WTC11 (cell line): ENCODE measurements around the gene GNA12.

Source experiments
- CREB1 ChIP-seq: sonication (generic); formaldehyde crosslinking; IDR thresholded peaks from 2 replicates; pipeline ENCODE4 v1.8.0; 2023; ENCODE audit warnings: mild to moderate bottlenecking, missing genetic modification reagents
- CTCF ChIP-seq: fragments of 200-600 bp; IDR thresholded peaks from 2 replicates; pipeline ENCODE4 v1.8.0; 2022; ENCODE audit warnings: antibody characterized with exemption
- GTF2I ChIP-seq: fragments of 250-450 bp; sonication (Bioruptor Pico); conservative IDR thresholded peaks from 2 replicates; pipeline ENCODE4 v1.4.0; 2021; ENCODE audit warnings: mild to moderate bottlenecking
- JAZF1 ChIP-seq: fragments of 250-450 bp; sonication (Bioruptor Pico); IDR thresholded peaks from 2 replicates; pipeline ENCODE4 v1.9.0; 2021; ENCODE audit warnings: moderate library complexity, mild to moderate bottlenecking, inconsistent platforms
- MAX ChIP-seq: sonication (generic); formaldehyde crosslinking; IDR thresholded peaks from 2 replicates; pipeline ENCODE4 v1.8.0; 2022; ENCODE audit warnings: mild to moderate bottlenecking, missing genetic modification reagents
- MXD4 ChIP-seq: fragments of 250-450 bp; sonication (Bioruptor Pico); IDR thresholded peaks from 2 replicates; pipeline ENCODE4 v1.8.0; 2021; ENCODE audit warnings: mild to moderate bottlenecking, moderate library complexity, borderline replicate concordance
- NFYB ChIP-seq: sonication (generic); formaldehyde crosslinking; conservative IDR thresholded peaks from 2 replicates; pipeline ENCODE4 v1.8.0; 2022; ENCODE audit warnings: low read depth, missing genetic modification reagents
- NR2C2 ChIP-seq: sonication (generic); formaldehyde crosslinking; IDR thresholded peaks from 2 replicates; pipeline ENCODE4 v1.8.0; 2022; ENCODE audit warnings: mild to moderate bottlenecking, missing genetic modification reagents
- SMAD3 ChIP-seq: sonication (generic); formaldehyde crosslinking; IDR thresholded peaks from 2 replicates; pipeline ENCODE4 v1.8.0; 2022; ENCODE audit warnings: missing genetic modification reagents, mild to moderate bottlenecking, borderline replicate concordance
- TEAD4 ChIP-seq: sonication (generic); formaldehyde crosslinking; IDR thresholded peaks from 2 replicates; pipeline ENCODE4 v1.8.0; 2022; ENCODE audit warnings: mild to moderate bottlenecking, missing genetic modification reagents
- TF ChIP-seq, protein P1 (sequence below): sonication (generic); formaldehyde crosslinking; IDR thresholded peaks from 2 replicates; pipeline ENCODE4 v1.8.1; 2023; ENCODE audit warnings: mild to moderate bottlenecking, missing genetic modification reagents

GRCh38 chr7:2763597-2763996 lies 80.5 kb downstream of the GNA12 start:
- TF ChIP-seq CREB1 (CRISPR knock-in tag), result no peak
- TF ChIP-seq CTCF, result no peak
- no peak for TF ChIP-seq SMAD3 (CRISPR knock-in tag)
- no peak for TF ChIP-seq NR2C2
- no peak for TF ChIP-seq MAX (CRISPR knock-in tag)
- no peak for TF ChIP-seq JAZF1 (CRISPR knock-in tag)
- no peak for TF ChIP-seq TEAD4 (CRISPR knock-in tag)
- no peak for TF ChIP-seq GTF2I (CRISPR knock-in tag)
- TF ChIP-seq MXD4 (CRISPR knock-in tag), result no peak
- TF ChIP-seq, protein P1, sequence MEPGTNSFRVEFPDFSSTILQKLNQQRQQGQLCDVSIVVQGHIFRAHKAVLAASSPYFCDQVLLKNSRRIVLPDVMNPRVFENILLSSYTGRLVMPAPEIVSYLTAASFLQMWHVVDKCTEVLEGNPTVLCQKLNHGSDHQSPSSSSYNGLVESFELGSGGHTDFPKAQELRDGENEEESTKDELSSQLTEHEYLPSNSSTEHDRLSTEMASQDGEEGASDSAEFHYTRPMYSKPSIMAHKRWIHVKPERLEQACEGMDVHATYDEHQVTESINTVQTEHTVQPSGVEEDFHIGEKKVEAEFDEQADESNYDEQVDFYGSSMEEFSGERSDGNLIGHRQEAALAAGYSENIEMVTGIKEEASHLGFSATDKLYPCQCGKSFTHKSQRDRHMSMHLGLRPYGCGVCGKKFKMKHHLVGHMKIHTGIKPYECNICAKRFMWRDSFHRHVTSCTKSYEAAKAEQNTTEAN (CRISPR knock-in tag), result no peak
- no peak for TF ChIP-seq NFYB (CRISPR knock-in tag)
